Measurements from ENCODE around the gene CCT7. TPM values are rescaled to one million over a fixed set of nuclear protein-coding genes. Genes with fewer than 3 reads are reported as not detected.

The CCT7 gene
- total and polyA plus RNA-seq, 2 of the 8 experiments (the other 6 are each of a cell fraction or from before 2014, with no cell fraction given), result 440 to 474 TPM

DNA sequence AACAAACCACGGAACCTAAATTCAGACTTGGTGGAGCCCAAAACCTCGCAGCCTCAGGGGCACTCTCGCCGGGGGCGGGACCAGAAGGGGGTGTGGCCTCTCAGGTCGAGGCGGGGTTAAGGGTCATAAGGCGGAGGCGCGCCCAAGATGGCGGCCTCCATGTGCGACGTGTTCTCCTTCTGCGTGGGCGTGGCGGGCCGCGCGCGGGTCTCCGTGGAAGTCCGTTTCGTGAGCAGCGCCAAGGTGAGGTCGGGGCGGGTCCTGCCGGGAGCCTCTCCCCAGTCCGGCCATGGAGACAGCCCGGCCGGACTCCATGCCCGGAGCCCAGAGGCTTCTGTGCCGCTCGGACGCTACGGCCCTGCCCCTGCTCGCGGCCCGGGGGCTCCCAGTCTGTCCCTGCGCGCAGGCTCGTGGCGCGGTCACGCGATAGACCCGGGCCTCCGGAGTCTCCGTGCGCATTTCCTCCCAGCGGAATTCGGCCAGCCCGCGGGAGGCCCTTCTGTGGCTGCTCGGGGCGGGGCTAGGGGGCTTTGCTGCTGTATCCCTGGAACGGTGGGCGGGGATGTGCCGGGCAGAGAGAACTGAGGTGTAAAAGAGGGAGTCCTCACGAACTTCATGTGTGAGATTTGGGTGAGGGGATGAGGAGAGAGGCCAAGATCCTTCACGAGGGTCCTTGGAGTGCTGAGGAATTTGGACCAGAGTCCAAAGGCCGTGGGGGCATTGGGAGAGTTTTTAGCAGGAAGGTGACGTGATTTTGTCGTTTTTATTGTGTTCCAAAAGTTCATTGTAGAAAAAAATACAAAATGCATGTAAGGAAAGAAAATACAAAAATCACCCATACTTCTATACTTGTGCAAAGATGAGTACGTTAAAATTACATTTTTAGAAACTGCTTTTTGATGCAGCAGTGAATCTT is 19.7 kb upstream of the CCT7 start, which contains the start of gene SMYD5:
SMYD5 (plus strand) TSS at position 126 of the 916 bp plus-strand sequence; CDS start at position 148, 22 bp downstream.
- H3K23me2 ChIP-seq (ENCODE audit: low read depth, low read length), result peaks cover 3% of the 10 kb centered on the region; the same call in 1 of the 2 replicates
- H4K91ac ChIP-seq (replicated peaks; ENCODE audit: insufficient read length, low read length), result no peak within 1 kb of the TSS
- H2AFZ ChIP-seq (ENCODE audit: low read length), result peak within 1 kb of the TSS; percentile 85
- H3K9ac ChIP-seq (replicated peaks in 1 of 4; ENCODE audit: extremely low read depth in 1 of 4, low read depth in 3 of 4, low read length in 3 of 4), result peak within 1 kb of the TSS; percentile 76 to 88 (median 83)
- H3K79me1 ChIP-seq (ENCODE audit: low read depth, low read length), result peaks cover 12% of the 10 kb centered on the region
- ChIA-PET CTCF (ENCODE audit: partially characterized antibody) (interaction anchor here (1.0 to 8.4 kb wide), 9 partner anchors 8 to 1987 kb away, joined by 3 to 92 read pairs (median 14); partner anchors contain the start of genes CCT7, NOTO, PAIP2B and PRADC1), POLR2A (ENCODE audit: partially characterized antibody) (interaction anchor here (0.5 to 11.5 kb wide), 9 partner anchors 9 to 152 kb away, joined by 3 to 113 read pairs (median 9); partner anchors contain the start of genes CCT7 and PRADC1)
- no peak within 1 kb of the TSS for H3K23ac ChIP-seq (ENCODE audit: insufficient read length)
- peak within 1 kb of the TSS; percentile 73 to 78 for H3K4me2 ChIP-seq (ENCODE audit: insufficient read depth in 1 of 2, low read depth in 2 of 2, low read length in 2 of 2)
- DNase-seq (ENCODE audit: low read depth in 1 of 2, low spot score in 2 of 2) (peak in 1 of 2 experiments; percentile 97), FAIRE-seq (no peak)
- H3K4ac ChIP-seq (replicated peaks; ENCODE audit: insufficient read length, low read depth, low read length), result no peak within 1 kb of the TSS
- H3K9me3 ChIP-seq (ENCODE audit: insufficient read depth in 2 of 2, low read depth in 1 of 2, low read length in 1 of 2), result no peaks in the 10 kb centered on the region
- H2BK120ac ChIP-seq (replicated peaks; ENCODE audit: low read depth, low read length), result no peak within 1 kb of the TSS
- H2BK20ac ChIP-seq (ENCODE audit: low read length), result no peak within 1 kb of the TSS; the same call in 1 of the 2 replicates
- H3K56ac ChIP-seq (replicated peaks; ENCODE audit: insufficient read length, low read depth, low read length), result peak within 1 kb of the TSS; percentile 48
- H2AK5ac ChIP-seq (ENCODE audit: low read depth, low read length), result no peak within 1 kb of the TSS
- no peak within 1 kb of the TSS for H3K14ac ChIP-seq (ENCODE audit: insufficient read length)
- WGBS, 2 experiments (ENCODE audit: extremely low coverage in 1 of 2, insufficient coverage in 1 of 2, insufficient read length in 1 of 2, insufficient replicate concordance in 2 of 2, low coverage in 1 of 2, low lambda C conversion rate in 2 of 2, missing lambda C conversion rate in 1 of 2), result 3% methylated on average over 64 of the region's 64 CpGs; no CpG with 5 or more reads in 1 of the 2 experiments
- H2BK15ac ChIP-seq (ENCODE audit: low read length), result 0 out of 2 replicates have a peak within 1 kb of the TSS, but pooled peaks have one; percentile 40
- peak within 1 kb of the TSS; percentile 6; the same call in 1 of the 2 replicates for H2BK12ac ChIP-seq (ENCODE audit: low read depth, low read length)
- H4K20me1 ChIP-seq (replicated peaks in 1 of 2; ENCODE audit: control insufficient read depth in 1 of 2, insufficient read depth in 2 of 2, low read length in 2 of 2), result peaks cover 3 to 4% of the 10 kb centered on the region in 2 experiments
- peak within 1 kb of the TSS; percentile 81 to 91 (median 86) for H3K4me3 ChIP-seq (ENCODE audit: extremely low read depth in 1 of 4, insufficient read depth in 2 of 4, low read depth in 3 of 4, low read length in 4 of 4)
- peaks cover 5 to 38% of the 10 kb centered on the region in 2 experiments for H3K79me2 ChIP-seq (ENCODE audit: control insufficient read depth in 1 of 2, insufficient read depth in 2 of 2, low read length in 2 of 2)
- peak within 1 kb of the TSS; percentile 91 for H3K18ac ChIP-seq (ENCODE audit: extremely low read depth, low read length)
- no peaks in the 10 kb centered on the region for H3K36me3 ChIP-seq (ENCODE audit: control insufficient read depth in 2 of 4, insufficient read depth in 4 of 4, low read length in 3 of 4)
- H4K8ac ChIP-seq (ENCODE audit: extremely low read depth, insufficient read depth, low read length), result peak within 1 kb of the TSS; percentile 98
- peaks cover 2 to 3% (median 3%) of the 10 kb centered on the region in 4 experiments; a peak in 4 of 7 replicates for H3K4me1 ChIP-seq (replicated peaks in 1 of 4; ENCODE audit: control insufficient read depth in 3 of 4, insufficient read depth in 4 of 4, low read length in 3 of 4)
- H3K27me3 ChIP-seq (replicated peaks in 1 of 4; ENCODE audit: control insufficient read depth in 3 of 4, extremely low read depth in 1 of 4, insufficient read depth in 3 of 4, low read length in 3 of 4), result peaks cover 0 to 4% (median 0%) of the 10 kb centered on the region in 4 experiments; a peak in 1 of 7 replicates
- H2BK5ac ChIP-seq (ENCODE audit: low read depth, low read length), result peak within 1 kb of the TSS; percentile 91
- H3K27ac ChIP-seq (ENCODE audit: low read depth, low read length), result peak within 1 kb of the TSS; percentile 82; the same call in 1 of the 2 replicates
- H4K5ac ChIP-seq (ENCODE audit: insufficient read length, low read depth, low read length), result peak within 1 kb of the TSS; percentile 46
- TF ChIP-seq KDM4A (IDR thresholded peaks at IDR 0.05; ENCODE audit: low read depth, low read length, severe bottlenecking) (peak; percentile 96), NANOG (IDR thresholded peaks at IDR 0.05; ENCODE audit: insufficient read depth, low read depth, low read length, poor library complexity, severe bottlenecking) (no peak), ZNF274 (IDR thresholded peaks at IDR 0.05; ENCODE audit: borderline replicate concordance, extremely low read depth, low read length) (no peak), TAF7 (optimal IDR thresholded peaks at IDR 0.05; ENCODE audit: borderline replicate concordance, low read depth, low read length) (no peak), EGR1 (IDR thresholded peaks at IDR 0.05; ENCODE audit: borderline replicate concordance, low read depth, low read length) (peak; percentile 93), POLR2A (IDR thresholded peaks at IDR 0.05; ENCODE audit: control extremely low read depth in 1 of 2, low read depth in 2 of 2, low read length in 2 of 2) (peak; percentile 83 to 97), TCF12 (IDR thresholded peaks at IDR 0.05; ENCODE audit: low read depth, low read length) (no peak), GTF2F1 (IDR thresholded peaks at IDR 0.05; ENCODE audit: borderline replicate concordance, low read depth, low read length) (no peak), BCL11A (IDR thresholded peaks at IDR 0.05; ENCODE audit: low read depth in 2 of 2, low read length in 2 of 2) (no peak), RFX5 (IDR thresholded peaks at IDR 0.05; ENCODE audit: borderline replicate concordance, low read depth, low read length) (no peak), BACH1 (IDR thresholded peaks at IDR 0.05; ENCODE audit: low read length) (peak; percentile 65)

All from H1 (cell line).